Keratinocyte (primary cell): ENCODE results near the gene ZEB2. TPM values are rescaled to one million over a fixed set of nuclear protein-coding genes. Genes with fewer than 3 reads are reported as not detected.

ENCODE experiments used
- DNase-seq: peaks from one replicate; pipeline ENCODE4 v3.0.0-alpha.2; 2011; ENCODE audit warnings: low read depth, missing footprints, low spot score
- FAIRE-seq: peaks from 2 replicates; lab custom pipeline; 2011; peaks lifted over from hg19 to GRCh38; lab: Jason Lieb, UNC
- H2AFZ ChIP-seq: 2 replicates; pipeline ENCODE4 v1.6.0; 2012; ENCODE audit warnings: low read length, control low read depth, inconsistent platforms; ENCODE audit not compliant: control insufficient read depth
- H3K27ac ChIP-seq: 2 replicates; pipeline ENCODE4 v1.5.1; 2011; ENCODE audit warnings: low read length; ENCODE audit not compliant: control insufficient read depth, insufficient read depth
- H3K27me3 ChIP-seq: 3 replicates; pipeline ENCODE4 v1.6.0; 2011; ENCODE audit warnings: low read length; ENCODE audit not compliant: control insufficient read depth, insufficient read depth; ENCODE audit errors: extremely low read depth
- H3K36me3 ChIP-seq, 2 experiments: 2 replicates in 1 of 2; 3 replicates in 1 of 2; pipeline ENCODE4 v1.5.1; 2011; ENCODE audit warnings: low read length in 2 of 2, mild to moderate bottlenecking in 1 of 2; ENCODE audit not compliant: control insufficient read depth in 2 of 2, insufficient read depth in 2 of 2; ENCODE audit errors: extremely low read depth in 1 of 2
- H3K4me1 ChIP-seq: 3 replicates; pipeline ENCODE4 v1.5.1; 2011; ENCODE audit warnings: low read length; ENCODE audit not compliant: control insufficient read depth, insufficient read depth; ENCODE audit errors: extremely low read depth
- H3K4me2 ChIP-seq: 3 replicates; pipeline ENCODE4 v1.6.0; 2011; ENCODE audit warnings: low read depth, low read length; ENCODE audit not compliant: control insufficient read depth, insufficient read depth; ENCODE audit errors: extremely low read depth
- H3K4me3 ChIP-seq, 3 experiments: fragments of 200-600 bp in 1 of 3; sonication (generic) in 1 of 3; 2 replicates in 2 of 3; 3 replicates in 1 of 3; pipeline ENCODE4 v1.5.1; 2011 to 2016; ENCODE audit warnings: low read length in 3 of 3, mild to moderate bottlenecking in 3 of 3, control low read depth in 2 of 3, inconsistent platforms in 1 of 3, low read depth in 1 of 3, mixed read lengths in 1 of 3, mixed run types in 1 of 3, moderate library complexity in 1 of 3; ENCODE audit not compliant: control insufficient read depth in 2 of 3, insufficient read depth in 2 of 3; ENCODE audit errors: extremely low read depth in 1 of 3
- H3K79me2 ChIP-seq: 2 replicates; pipeline ENCODE4 v1.6.0; 2012; ENCODE audit warnings: low read length; ENCODE audit not compliant: control insufficient read depth, insufficient read depth
- H3K9ac ChIP-seq: 3 replicates; pipeline ENCODE4 v1.6.0; 2011; ENCODE audit warnings: low read length; ENCODE audit not compliant: control insufficient read depth, insufficient read depth; ENCODE audit errors: extremely low read depth
- H3K9me1 ChIP-seq: 3 replicates; pipeline ENCODE4 v1.6.0; 2011; ENCODE audit warnings: low read length; ENCODE audit not compliant: control insufficient read depth, insufficient read depth; ENCODE audit errors: extremely low read depth
- H3K9me3 ChIP-seq: 2 replicates; pipeline ENCODE4 v1.5.1; 2012; ENCODE audit warnings: low read depth, low read length; ENCODE audit not compliant: control insufficient read depth
- H4K20me1 ChIP-seq: 3 replicates; pipeline ENCODE4 v1.6.0; 2011; ENCODE audit warnings: low read length; ENCODE audit not compliant: control insufficient read depth, insufficient read depth; ENCODE audit errors: extremely low read depth
- CTCF ChIP-seq, 3 experiments: IDR thresholded peaks in 1 of 3; conservative IDR thresholded peaks in 1 of 3; optimal IDR thresholded peaks in 1 of 3; 2 replicates in 2 of 3; 3 replicates in 1 of 3; pipeline versions ENCODE3 to v1.5.1; 2011; ENCODE audit warnings: low read length in 3 of 3, mild to moderate bottlenecking in 3 of 3, moderate library complexity in 2 of 3, control low read depth in 1 of 3, inconsistent platforms in 1 of 3; ENCODE audit not compliant: insufficient read depth in 2 of 3; ENCODE audit errors: extremely low read depth in 1 of 3
- EZH2 ChIP-seq: IDR thresholded peaks from one replicate; pipeline ENCODE4 v1.6.1; 2012; ENCODE audit warnings: inconsistent platforms, mild to moderate bottlenecking, low read length, moderate library complexity
- dilution Hi-C: fragments of 300-500 bp; cut with MboI; formaldehyde crosslinking; loops from one replicate; pipeline ENCODE4 v1.7.0; 2020; ENCODE audit warnings: low sequenced_read_pairs; ENCODE audit not compliant: extremely low pct_ligation_motif_present
- polyA minus RNA-seq, 3 experiments: library from RNA; depleted of rRNA, polyadenylated mRNA; stranded (reverse); fragments of >200 nt; gene quantifications; 1 replicate in 1 of 3; 2 replicates in 1 of 3; 3 replicates in 1 of 3; pipeline ENCODE4 v1.2.3, GENCODE V29; 2011
- polyA plus RNA-seq, 5 experiments: library from polyadenylated mRNA; depleted of rRNA in 3 of 5; stranded (reverse) in 3 of 5; stranded (forward) in 1 of 5; unstranded in 1 of 5; fragments of >200 nt; gene quantifications; 1 replicate in 1 of 5; 2 replicates in 3 of 5; 3 replicates in 1 of 5; pipeline versions ENCODE4 v1.2.1 to v1.2.3, GENCODE V29; 2011 to 2012; ENCODE audit warnings: missing spikeins in 2 of 5, low read depth in 1 of 5, low replicate concordance in 1 of 5

Gene ZEB2
- polyA plus RNA-seq (0.03 to 0.12 TPM (median 0.06 TPM) in 3 replicates), polyA minus RNA-seq (0.13 to 0.49 TPM in 2 of 3 replicates, not detected in the other)
- polyA plus RNA-seq (2011; ENCODE audit: low read depth): 0.20 TPM
- 0.06 and 0.15 TPM in 2 replicates for polyA plus RNA-seq (2011; cell fraction: cytosol; rRNA removed)
- polyA plus RNA-seq (2011; cell fraction: nucleus; rRNA removed): 0.14 and 0.23 TPM in 2 replicates
- polyA plus RNA-seq (2012; ENCODE audit: low replicate concordance): 0.08 and 0.10 TPM in 2 replicates
- polyA minus RNA-seq (2011; cell fraction: cytosol; rRNA and poly(A)+ RNA removed): not detected
- polyA minus RNA-seq (2011; cell fraction: nucleus; rRNA and poly(A)+ RNA removed): 0.32 and 1.0 TPM in 2 replicates

GRCh38 chr2:144519934-144520731 is at the start of gene ZEB2:
TSS of gene ZEB2 (minus strand) at chr2:144520119. CDS start at chr2:144517350, 2,769 bp downstream.
- no peak within 1 kb of the TSS for H3K9ac ChIP-seq
- no peak for TF ChIP-seq EZH2
- dilution Hi-C loops: no loop called here
- H2AFZ ChIP-seq: no peak within 1 kb of the TSS
- DNase-seq (no peak), FAIRE-seq (no peak)
- peaks cover 90% of the 10 kb centered on the region for H3K27me3 ChIP-seq
- no peaks in the 10 kb centered on the region for H3K9me3 ChIP-seq
- H3K27ac ChIP-seq: no peak within 1 kb of the TSS
- H3K79me2 ChIP-seq: no peaks in the 10 kb centered on the region
- H3K36me3 ChIP-seq: no peaks in the 10 kb centered on the region
- no peak within 1 kb of the TSS for H3K4me3 ChIP-seq
- peaks cover 2% of the 10 kb centered on the region for H4K20me1 ChIP-seq
- no peaks in the 10 kb centered on the region for H3K9me1 ChIP-seq
- H3K4me1 ChIP-seq: peaks cover 5% of the 10 kb centered on the region
- peak within 1 kb of the TSS; percentile 46 for H3K4me2 ChIP-seq

DNA sequence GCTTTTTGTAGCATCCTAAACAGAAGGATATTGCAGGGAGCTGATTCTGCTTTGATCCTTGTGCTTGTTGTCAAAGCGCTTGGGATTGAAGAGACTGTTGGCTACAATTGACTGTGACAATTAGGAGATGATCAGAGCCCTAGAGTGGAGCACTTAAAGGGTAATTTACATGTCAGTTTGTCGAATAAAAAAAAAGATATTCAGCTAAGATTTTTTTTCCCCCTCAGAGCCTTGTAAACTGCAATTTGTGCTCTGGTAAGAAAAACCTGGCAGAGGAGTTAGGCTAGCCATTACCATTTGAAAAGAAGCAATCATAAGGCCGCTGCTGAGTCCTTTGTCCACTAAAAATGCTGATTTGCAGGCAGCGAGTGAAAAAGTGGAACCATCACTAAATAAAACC is 47.8 kb upstream of the ZEB2 start:
- H4K20me1 ChIP-seq: no peaks in the 10 kb centered on the region
- TF ChIP-seq CTCF (optimal IDR thresholded peaks at IDR 0.05 in 1 of 3, IDR thresholded peaks at IDR 0.05 in 1 of 3, conservative IDR thresholded peaks at IDR 0.05 in 1 of 3; ENCODE audit: extremely low read depth in 1 of 3, insufficient read depth in 2 of 3, low read length in 3 of 3): no peak
- no peak for TF ChIP-seq EZH2
- no peak overlapping the region for H2AFZ ChIP-seq
- no peak overlapping the region for H3K4me2 ChIP-seq
- H3K36me3 ChIP-seq: no peaks in the 10 kb centered on the region
- no peak overlapping the region for H3K4me3 ChIP-seq
- H3K9me3 ChIP-seq: no peaks in the 10 kb centered on the region
- no peaks in the 10 kb centered on the region for H3K27me3 ChIP-seq
- H3K9ac ChIP-seq: no peak overlapping the region
- H3K27ac ChIP-seq: no peak overlapping the region
- no peak for DNase-seq
- no peaks in the 10 kb centered on the region for H3K4me1 ChIP-seq
- H3K79me2 ChIP-seq: no peaks in the 10 kb centered on the region
- no peaks in the 10 kb centered on the region for H3K9me1 ChIP-seq
- no peak for FAIRE-seq
- dilution Hi-C loops: no loop called here
